T-helper 17 cell (primary cell): ENCODE results near the gene EPS8L2. TPM values are rescaled to one million over a fixed set of nuclear protein-coding genes. Genes with fewer than 3 reads are reported as not detected.

Experiments
- ATAC-seq: fragments of 150-1000 bp; cut with Tn5 transposase; 2 replicates; pipeline ENCODE4 v1.10.0; 2021; ENCODE audit warnings: mild to moderate bottlenecking, moderate library complexity
- DNase-seq, 3 donors: peaks; one replicate each; pipeline versions ENCODE4 v3.0.0 to v3.0.0-alpha.2; 2020 to 2021
- H3K9me3 ChIP-seq: one replicate; pipeline ENCODE4 v1.7.0; 2013; ENCODE audit warnings: low read length, mild to moderate bottlenecking; ENCODE audit not compliant: control insufficient read depth, poor library complexity, severe bottlenecking
- H3K27ac Mint-ChIP-seq: one replicate; pipeline ENCODE4 v1.8.0; 2022; ENCODE audit warnings: mild to moderate bottlenecking, moderate library complexity, mixed read lengths
- H3K27me3 Mint-ChIP-seq: one replicate; pipeline ENCODE4 v1.8.0; 2022; ENCODE audit warnings: mixed read lengths
- H3K36me3 Mint-ChIP-seq: one replicate; pipeline ENCODE4 v1.8.0; 2022; ENCODE audit warnings: low read depth, mixed read lengths
- H3K4me1 Mint-ChIP-seq: one replicate; pipeline ENCODE4 v1.8.0; 2022; ENCODE audit warnings: mild to moderate bottlenecking, mixed read lengths
- H3K4me3 Mint-ChIP-seq: one replicate; pipeline ENCODE4 v1.8.0; 2022; ENCODE audit warnings: mild to moderate bottlenecking, moderate library complexity, mixed read lengths
- total RNA-seq, 4 donors: library from RNA in 2 of 4; stranded (reverse) in 2 of 4; gene quantifications; one replicate each; pipeline ENCODE4 v1.2.3 and lab custom pipeline; 2022 to 2026

The EPS8L2 gene
- total RNA-seq, 2 donors from 2014 or later, result 6.8 to 11.7 TPM

DNA sequence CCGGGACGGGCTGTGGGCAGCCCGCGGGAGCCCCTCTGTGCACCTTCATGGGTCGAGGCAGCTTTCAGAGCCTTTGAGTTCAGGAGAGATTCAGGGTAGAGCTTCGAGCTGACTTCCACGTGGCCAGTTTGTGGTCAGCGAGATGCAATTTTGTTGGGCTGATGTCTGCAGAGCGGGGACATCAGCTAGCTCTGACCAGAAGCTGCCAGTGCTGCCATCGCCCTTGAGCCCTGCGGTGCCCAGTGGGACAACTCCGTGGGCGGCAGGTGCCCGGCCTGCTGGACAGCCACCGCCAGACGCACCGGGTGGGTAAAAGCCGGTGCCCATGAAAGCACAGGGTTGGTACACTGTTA, 42.0 kb downstream of the EPS8L2 start:
- DNase-seq, result no peak
- peak overlapping the region; percentile 74 for H3K27ac Mint-ChIP-seq
- no peaks in the 10 kb centered on the region for H3K27me3 Mint-ChIP-seq
- H3K4me1 Mint-ChIP-seq, result peaks cover 8% of the 10 kb centered on the region
- H3K9me3 ChIP-seq, result no peaks in the 10 kb centered on the region
- no peaks in the 10 kb centered on the region for H3K36me3 Mint-ChIP-seq
- H3K4me3 Mint-ChIP-seq, result peak overlapping the region; percentile 86
- ATAC-seq, result no peak

- Mint-ChIP-seq H3K4me1 (peaks cover 8% of the 10 kb centered on the region), H3K4me3 (peak overlapping the region; percentile 12), H3K36me3 (no peaks in the 10 kb centered on the region), H3K27me3 (no peaks in the 10 kb centered on the region), H3K27ac (peak overlapping the region; percentile 24)
- ATAC-seq, result no peak
- no peak for DNase-seq
- no peaks in the 10 kb centered on the region for H3K9me3 ChIP-seq
These were observed 43.7 kb downstream of the EPS8L2 start for GRCh38 chr11:749731-750130.

DNA sequence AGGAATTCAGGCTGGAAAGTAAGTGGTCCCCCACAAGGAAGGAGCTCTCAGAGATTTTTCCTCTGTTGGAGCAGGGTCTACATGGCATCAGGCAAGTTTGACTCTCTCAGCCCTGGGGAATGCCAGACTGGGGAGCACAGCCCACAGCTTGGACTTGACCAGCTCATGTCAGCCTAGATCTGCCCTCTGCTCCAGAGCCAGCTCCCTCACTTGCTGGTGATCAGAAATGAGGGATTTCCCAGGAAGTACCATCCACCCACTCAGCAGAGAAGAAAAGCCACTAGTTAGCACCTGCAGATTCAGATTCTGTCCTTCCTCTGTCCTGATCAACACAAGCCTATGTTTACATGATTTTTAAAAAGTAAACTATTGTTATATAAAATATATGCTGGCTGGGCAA, 54.2 kb downstream of the EPS8L2 start:
- no peak for DNase-seq
- no peaks in the 10 kb centered on the region for H3K9me3 ChIP-seq
- no peaks in the 10 kb centered on the region for H3K36me3 Mint-ChIP-seq

GRCh38 chr11:761526-762108, 55.6 kb downstream of the EPS8L2 start:
- ATAC-seq (no peak), DNase-seq (no peak)
- H3K9me3 ChIP-seq, result no peaks in the 10 kb centered on the region
- H3K27me3 Mint-ChIP-seq, result no peaks in the 10 kb centered on the region
- H3K4me3 Mint-ChIP-seq, result no peak overlapping the region
- no peaks in the 10 kb centered on the region for H3K36me3 Mint-ChIP-seq
- H3K4me1 Mint-ChIP-seq, result peaks cover 2% of the 10 kb centered on the region
- H3K27ac Mint-ChIP-seq, result peak overlapping the region; percentile 45

More for the DNA sequence above, 54.2 kb downstream of the EPS8L2 start:
- Mint-ChIP-seq H3K27ac (no peak overlapping the region), H3K4me3 (no peak overlapping the region), H3K27me3 (no peaks in the 10 kb centered on the region), H3K4me1 (peaks cover 2% of the 10 kb centered on the region)
- no peak for ATAC-seq

GRCh38 chr11:762421-763072, 56.5 kb downstream of the EPS8L2 start:
- Mint-ChIP-seq H3K27ac (peak overlapping the region; percentile 45), H3K4me1 (no peaks in the 10 kb centered on the region), H3K27me3 (no peaks in the 10 kb centered on the region), H3K36me3 (no peaks in the 10 kb centered on the region), H3K4me3 (no peak overlapping the region)
- DNase-seq, result no peak
- H3K9me3 ChIP-seq, result no peaks in the 10 kb centered on the region
- no peak for ATAC-seq

GRCh38 chr11:763073-763463, 57.0 kb downstream of the EPS8L2 start:
- DNase-seq, result no peak
- no peaks in the 10 kb centered on the region for H3K9me3 ChIP-seq
- Mint-ChIP-seq H3K27me3 (no peaks in the 10 kb centered on the region), H3K4me1 (no peaks in the 10 kb centered on the region), H3K36me3 (no peaks in the 10 kb centered on the region), H3K27ac (no peak overlapping the region), H3K4me3 (no peak overlapping the region)
- ATAC-seq, result no peak

DNA sequence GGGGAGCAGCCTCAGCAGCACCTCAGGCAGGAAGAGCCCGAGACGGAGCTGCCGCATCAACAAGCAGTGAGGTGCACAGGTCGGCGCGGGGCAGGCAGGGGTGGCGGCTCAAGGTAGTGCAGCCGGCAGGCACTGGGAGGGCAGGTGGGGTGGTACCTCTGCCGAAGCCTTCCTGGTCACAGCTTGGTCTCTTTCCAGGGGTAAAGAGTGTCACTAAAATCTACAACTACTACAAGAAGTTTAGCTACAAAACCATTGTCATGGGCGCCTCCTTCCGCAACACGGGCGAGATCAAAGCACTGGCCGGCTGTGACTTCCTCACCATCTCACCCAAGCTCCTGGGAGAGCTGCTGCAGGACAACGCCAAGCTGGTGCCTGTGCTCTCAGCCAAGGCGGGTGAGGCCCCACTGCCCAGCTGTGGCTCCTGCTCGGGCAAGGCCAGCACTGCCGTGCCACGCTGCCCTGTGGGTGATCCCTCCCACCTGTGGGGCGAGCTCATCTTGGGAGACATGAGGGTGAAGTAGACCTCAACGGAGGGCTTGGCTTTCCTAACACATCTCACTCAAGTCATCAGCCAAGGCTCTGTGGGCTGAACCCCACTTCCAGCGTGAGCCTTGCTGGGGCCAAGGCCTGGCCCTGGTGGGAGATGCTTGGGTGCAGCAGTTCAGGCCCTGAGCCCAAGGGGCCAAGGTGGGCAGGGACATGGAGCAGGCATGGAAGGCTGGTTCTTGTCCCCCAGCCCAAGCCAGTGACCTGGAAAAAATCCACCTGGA, 57.7 kb downstream of the EPS8L2 start:
- H3K36me3 Mint-ChIP-seq, result no peaks in the 10 kb centered on the region
- H3K27me3 Mint-ChIP-seq, result no peaks in the 10 kb centered on the region
- H3K4me1 Mint-ChIP-seq, result no peaks in the 10 kb centered on the region
- H3K4me3 Mint-ChIP-seq, result no peak overlapping the region
- no peak overlapping the region for H3K27ac Mint-ChIP-seq
- no peaks in the 10 kb centered on the region for H3K9me3 ChIP-seq
- ATAC-seq, result no peak
- no peak for DNase-seq

DNA sequence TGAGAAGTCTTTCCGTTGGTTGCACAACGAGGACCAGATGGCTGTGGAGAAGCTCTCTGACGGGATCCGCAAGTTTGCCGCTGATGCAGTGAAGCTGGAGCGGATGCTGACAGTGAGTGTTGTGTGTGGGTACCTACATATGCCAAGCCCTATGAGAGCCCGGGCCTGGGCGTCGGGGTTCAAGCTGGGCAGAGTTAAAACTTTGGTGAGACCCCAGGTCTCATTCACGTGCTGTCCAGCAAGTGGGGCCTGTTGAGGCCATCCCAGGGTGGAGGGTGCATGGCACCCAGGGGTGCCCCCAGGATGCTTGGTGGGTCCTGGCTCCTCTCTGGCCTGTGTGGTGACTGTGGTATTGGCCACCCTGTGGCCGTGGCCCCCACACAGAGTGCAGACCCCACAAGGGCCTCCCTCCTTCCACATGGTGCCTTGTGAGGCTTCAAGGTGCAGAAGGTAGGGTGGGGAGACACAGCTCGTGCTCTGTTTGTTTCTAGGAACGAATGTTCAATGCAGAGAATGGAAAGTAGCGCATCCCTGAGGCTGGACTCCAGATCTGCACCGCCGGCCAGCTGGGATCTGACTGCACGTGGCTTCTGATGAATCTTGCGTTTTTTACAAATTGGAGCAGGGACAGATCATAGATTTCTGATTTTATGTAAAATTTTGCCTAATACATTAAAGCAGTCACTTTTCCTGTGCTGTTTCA, 58.4 kb downstream of the EPS8L2 start:
- Mint-ChIP-seq H3K27me3 (no peaks in the 10 kb centered on the region), H3K36me3 (no peaks in the 10 kb centered on the region), H3K4me3 (no peak overlapping the region), H3K4me1 (no peaks in the 10 kb centered on the region), H3K27ac (no peak overlapping the region)
- no peak for DNase-seq
- no peaks in the 10 kb centered on the region for H3K9me3 ChIP-seq
- ATAC-seq, result no peak

DNA sequence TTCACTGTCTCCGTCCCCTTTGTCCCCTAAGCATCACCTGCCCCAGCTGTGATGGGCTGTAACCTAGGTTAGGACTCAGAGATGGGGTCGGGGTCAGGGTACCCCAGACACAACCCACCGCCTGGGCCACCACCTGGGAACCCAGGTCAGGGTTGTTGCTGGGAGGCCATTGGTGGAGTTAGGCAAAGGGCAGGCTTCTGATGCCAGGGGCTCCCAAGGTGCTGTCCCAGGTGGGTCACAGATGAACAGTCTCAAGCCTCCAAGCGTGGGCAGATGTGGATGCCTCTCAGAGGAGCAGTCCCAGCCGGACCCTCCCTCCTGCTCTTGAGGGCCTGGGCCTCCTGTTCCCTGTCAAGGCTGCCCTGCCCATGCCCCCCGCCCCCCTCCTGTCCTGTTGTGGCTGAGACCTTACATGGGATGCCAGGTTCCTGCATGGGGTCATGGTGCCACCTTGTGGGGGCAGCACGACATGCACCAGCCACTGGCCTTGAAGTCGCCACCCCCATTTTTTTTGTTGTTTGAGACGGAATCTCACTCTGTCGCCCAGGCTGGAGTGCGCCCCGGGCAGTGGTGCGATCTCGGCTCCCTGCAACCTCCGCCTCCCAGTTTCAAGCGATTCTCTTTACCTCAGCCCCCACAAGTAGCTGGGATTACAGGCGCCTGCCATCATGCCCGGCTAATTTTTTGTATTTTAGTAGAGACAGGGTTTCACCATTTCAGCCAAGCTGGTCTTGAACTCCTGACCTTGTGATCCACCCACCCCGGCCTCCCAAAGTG, 59.2 kb downstream of the EPS8L2 start:
- Mint-ChIP-seq H3K4me3 (no peak overlapping the region), H3K27me3 (no peaks in the 10 kb centered on the region), H3K4me1 (no peaks in the 10 kb centered on the region), H3K27ac (no peak overlapping the region), H3K36me3 (no peaks in the 10 kb centered on the region)
- H3K9me3 ChIP-seq, result no peaks in the 10 kb centered on the region
- DNase-seq (peak; percentile 35 to 57 (median 49)), ATAC-seq (peak; percentile 89)

DNA sequence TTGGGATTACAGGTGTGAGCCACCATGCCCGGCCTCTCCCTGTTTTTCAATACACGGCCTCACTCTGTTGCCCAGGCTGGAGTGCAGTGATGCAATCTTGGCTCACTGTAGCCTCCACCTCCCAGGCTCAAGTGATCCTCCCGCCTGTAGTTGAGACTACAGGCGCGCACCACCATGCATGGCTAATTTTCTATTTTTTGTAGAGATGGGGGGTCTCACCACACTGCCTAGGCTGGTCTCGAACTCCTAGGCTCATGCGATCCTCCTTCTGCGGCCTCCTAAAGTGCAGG, 59.7 kb downstream of the EPS8L2 start:
- Mint-ChIP-seq H3K4me1 (no peaks in the 10 kb centered on the region), H3K27ac (no peak overlapping the region), H3K27me3 (no peaks in the 10 kb centered on the region), H3K4me3 (no peak overlapping the region), H3K36me3 (no peaks in the 10 kb centered on the region)
- no peaks in the 10 kb centered on the region for H3K9me3 ChIP-seq
- DNase-seq, result no peak
- no peak for ATAC-seq

DNA sequence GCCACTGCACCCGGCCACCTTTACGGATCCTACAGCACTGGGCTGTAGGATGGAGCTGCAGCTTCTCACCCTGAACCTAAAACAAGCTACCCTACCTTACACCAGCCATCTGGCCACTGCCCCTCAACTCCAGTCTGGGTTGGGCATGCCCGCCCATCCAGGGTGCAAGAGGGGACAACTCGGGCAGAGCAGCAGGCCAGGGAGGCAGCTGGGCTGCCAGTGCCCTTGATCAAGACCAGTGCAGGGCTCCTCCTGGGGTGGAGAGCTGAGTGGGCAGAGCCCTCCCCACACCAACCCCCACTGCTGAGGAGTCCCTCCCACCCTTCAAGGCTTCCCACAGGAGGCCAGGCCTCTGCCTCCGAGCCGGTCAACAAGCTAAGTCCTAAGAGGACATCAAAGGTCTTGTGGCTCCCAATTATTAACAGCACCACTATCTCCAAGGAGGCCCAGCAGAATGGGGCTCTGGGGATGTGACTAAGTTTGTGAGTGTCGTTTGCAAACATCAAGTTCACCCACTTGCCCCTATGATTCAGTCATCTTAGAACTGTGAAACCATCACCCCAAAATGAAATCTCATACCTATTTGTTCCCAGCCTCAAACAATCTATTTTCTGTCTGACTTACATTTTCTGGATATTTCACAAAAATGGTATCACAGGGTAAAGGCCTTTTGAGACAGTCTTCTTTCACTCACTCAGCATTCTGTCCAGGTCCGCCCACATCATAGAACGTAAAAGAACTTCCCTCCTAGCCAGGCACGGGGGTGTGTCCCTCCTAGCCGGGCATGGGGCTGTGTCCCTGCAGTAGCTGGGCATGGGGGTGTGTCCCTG, 60.3 kb downstream of the EPS8L2 start:
- Mint-ChIP-seq H3K27me3 (no peaks in the 10 kb centered on the region), H3K4me3 (no peak overlapping the region), H3K36me3 (no peaks in the 10 kb centered on the region), H3K27ac (no peak overlapping the region), H3K4me1 (no peaks in the 10 kb centered on the region)
- H3K9me3 ChIP-seq, result no peaks in the 10 kb centered on the region
- ATAC-seq (no peak), DNase-seq (no peak)

DNA sequence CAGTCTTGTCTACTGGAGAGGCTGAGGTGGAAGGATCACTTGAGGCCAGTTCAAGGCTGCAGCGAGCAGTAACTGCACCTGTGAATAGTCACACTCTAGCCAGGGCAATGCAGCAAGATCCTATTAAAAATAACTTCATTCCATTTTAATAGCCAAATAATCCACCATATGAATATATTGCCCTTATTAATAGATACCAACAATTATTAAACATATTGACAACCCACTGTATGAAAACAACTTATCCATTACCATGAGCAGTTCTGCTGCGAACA, 60.8 kb downstream of the EPS8L2 start:
- H3K27me3 Mint-ChIP-seq, result no peaks in the 10 kb centered on the region
- no peak overlapping the region for H3K4me3 Mint-ChIP-seq
- H3K36me3 Mint-ChIP-seq, result no peaks in the 10 kb centered on the region
- H3K9me3 ChIP-seq, result no peaks in the 10 kb centered on the region
- no peak overlapping the region for H3K27ac Mint-ChIP-seq
- DNase-seq, result no peak
- ATAC-seq, result no peak
- no peaks in the 10 kb centered on the region for H3K4me1 Mint-ChIP-seq
